Stimulated activated CD4-positive, alpha-beta T cell treated with anti-CD3 and anti-CD28 coated beads, Interleukin-1b, Interleukin-23, amount 100 ng/mL, for 24 hours (primary cell): ENCODE results near the gene C22orf23.

ENCODE experiments used
- DNase-seq, 4 experiments: peaks; one replicate each; pipeline ENCODE4 v3.0.0-alpha.2; 2020; ENCODE audit warnings: low read depth in 4 of 4, low spot score in 1 of 4

The C22orf23 gene

DNA sequence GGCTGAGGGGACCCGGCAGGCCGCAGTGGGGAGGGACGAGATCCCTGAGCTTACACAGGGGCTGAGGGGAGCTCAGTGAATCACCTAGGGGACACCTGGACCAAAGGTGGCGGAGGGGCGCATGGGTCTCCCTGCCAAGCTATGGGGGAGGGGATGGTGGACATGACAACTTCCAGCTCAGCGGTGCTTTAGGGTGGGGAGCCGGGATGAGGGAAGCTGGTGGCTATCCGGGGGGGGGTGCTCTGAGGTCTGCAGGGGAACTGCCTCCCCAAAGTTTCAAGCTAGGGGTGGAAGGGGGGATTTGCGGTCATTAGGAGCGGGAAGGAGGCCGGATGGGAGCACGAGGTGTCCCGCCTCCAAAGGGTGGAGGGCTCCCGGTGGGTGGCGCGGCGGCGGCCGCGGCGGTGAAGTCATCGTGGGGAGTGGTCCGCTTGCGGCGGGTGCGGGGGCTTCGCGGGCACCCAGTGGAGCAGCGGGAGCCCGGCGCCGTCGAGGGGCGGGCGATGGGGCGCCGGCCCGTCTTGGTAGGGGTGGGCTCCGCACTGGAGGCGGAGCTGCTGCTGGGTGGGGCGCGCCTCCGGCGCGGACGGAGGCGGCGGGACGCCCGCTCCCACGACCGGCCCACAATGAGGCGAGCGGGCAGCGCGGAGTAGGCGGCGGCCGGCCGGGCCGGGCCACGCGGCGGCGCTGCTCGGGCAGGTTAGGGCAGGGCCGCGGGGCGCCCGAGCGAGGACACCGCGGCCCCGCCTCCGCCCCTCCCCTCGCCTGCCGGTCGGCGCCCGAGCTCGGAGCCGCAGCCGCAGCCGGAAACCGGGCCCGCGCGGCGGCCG lies 47.7 kb downstream of the C22orf23 start, which contains the start of gene MICALL1:
MICALL1 (plus strand) TSS at position 764 of the 830 bp plus-strand sequence. CDS start 126 bp downstream, outside the sequence.
- peak; percentile 32 to 69 (median 32) for DNase-seq

- peak in 1 of 4 experiments; percentile 11 for DNase-seq
These were observed 48.5 kb downstream of the C22orf23 start for GRCh38 chr22:37904572-37905533.

DNA sequence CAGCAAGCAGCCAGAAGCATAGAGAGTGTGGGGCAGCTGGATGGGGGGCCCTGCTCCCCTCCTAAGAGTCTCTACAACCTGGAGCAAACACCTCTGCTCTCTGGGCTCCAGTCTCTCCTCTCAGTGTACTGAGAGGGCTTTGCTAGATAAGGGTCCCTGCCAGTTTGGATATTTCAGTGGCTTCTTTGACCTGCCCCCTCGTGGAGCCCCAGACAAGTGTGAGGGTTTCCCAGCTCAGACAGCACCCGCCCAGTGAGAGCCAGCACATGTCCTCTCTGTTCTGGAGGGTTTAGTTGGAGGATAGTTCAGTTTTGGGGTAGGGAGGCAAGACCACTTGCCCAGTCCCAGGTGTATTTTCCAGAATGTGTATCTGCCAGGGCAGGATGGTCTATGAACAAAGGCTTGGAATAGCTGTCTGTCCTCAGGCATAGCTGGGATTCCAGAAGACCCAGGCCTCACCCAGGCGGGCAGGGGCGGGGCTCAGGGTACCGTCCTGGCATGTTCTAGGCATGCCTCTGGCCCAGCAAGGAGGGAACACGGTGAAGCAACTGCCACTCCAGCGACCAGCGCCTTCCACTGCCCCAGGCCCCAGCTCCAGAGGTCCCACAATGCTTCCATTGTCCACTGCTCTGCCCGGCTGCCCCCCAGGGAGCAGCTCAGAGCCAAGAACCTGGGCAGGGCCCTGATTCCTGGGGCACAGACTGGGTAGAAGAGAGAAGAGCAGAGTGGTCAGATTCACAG lies 54.8 kb downstream of the C22orf23 start:
- DNase-seq = no peak

GRCh38 chr22:37897807-37898206 lies 55.6 kb downstream of the C22orf23 start:
- DNase-seq = no peak

DNA sequence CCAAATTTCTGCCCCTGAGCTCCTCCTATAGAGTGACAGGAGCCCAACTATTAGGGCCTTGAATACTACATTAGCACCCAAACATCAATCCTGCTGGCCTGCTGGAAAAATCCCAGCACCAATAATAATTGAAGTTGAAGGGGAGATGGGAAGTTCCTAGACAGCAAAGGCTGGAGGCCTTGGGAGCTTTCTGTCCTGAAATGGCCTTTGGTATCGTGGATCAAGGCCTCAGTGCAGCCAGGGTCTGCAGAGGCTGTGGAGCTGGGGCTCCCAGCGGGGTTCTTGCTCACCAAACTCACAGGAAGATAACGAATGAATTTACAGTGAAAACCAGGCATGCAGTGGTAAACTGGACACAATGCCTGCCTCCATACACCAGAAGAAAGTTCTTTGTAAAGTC lies 56.5 kb downstream of the C22orf23 start:
- DNase-seq = no peak

DNA sequence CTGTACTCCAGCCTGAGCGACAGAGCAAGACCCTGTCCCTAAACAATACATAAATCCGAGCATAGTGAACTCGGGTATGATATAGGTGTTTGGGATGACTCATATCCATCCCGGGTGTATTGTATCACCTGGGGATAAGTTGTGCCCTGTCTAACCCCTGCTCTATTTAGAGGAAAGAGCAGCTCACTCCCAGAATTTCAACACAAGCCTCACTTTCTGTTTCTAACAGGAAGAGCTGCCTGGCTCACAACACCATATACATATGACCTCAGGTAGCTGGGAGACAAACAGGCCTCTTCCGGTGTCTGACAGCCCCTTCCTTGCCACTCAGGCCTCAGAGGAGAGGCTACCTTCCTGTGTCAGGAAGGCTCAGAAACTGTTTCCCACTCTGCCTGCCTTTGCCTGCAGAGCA lies 57.2 kb downstream of the C22orf23 start:
- no peak for DNase-seq

- DNase-seq = no peak
These were observed 58.3 kb downstream of the C22orf23 start for GRCh38 chr22:37894939-37895670.

DNA sequence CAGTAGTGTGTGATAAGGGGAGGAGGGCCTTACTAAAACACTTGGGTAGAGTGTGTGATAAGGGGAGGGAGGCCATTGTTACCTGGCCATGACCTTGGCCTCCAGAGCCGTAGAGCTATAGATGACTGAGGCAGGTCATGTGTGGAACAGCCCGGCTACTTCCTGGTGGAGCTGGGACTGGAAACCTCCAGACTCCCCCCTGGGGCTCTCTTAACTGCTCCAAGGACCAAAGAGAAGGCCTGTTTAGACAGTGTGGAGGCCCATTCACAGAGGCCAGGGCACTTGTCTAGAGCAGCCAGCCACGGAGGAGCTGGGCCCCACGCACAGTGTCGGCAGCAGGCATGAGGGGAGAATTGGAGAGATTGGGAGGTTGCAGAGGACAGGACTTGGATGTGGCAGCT lies 59.8 kb downstream of the C22orf23 start:
- DNase-seq = no peak
